Right hindlimb (tissue), 1 donor: ENCODE results near the gene TRDMT1.

ENCODE experiments used
- DNase-seq: peaks from one replicate; pipeline ENCODE4 v3.0.0-alpha.2; 2018

TRDMT1 gene, protein sequence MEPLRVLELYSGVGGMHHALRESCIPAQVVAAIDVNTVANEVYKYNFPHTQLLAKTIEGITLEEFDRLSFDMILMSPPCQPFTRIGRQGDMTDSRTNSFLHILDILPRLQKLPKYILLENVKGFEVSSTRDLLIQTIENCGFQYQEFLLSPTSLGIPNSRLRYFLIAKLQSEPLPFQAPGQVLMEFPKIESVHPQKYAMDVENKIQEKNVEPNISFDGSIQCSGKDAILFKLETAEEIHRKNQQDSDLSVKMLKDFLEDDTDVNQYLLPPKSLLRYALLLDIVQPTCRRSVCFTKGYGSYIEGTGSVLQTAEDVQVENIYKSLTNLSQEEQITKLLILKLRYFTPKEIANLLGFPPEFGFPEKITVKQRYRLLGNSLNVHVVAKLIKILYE

DNA sequence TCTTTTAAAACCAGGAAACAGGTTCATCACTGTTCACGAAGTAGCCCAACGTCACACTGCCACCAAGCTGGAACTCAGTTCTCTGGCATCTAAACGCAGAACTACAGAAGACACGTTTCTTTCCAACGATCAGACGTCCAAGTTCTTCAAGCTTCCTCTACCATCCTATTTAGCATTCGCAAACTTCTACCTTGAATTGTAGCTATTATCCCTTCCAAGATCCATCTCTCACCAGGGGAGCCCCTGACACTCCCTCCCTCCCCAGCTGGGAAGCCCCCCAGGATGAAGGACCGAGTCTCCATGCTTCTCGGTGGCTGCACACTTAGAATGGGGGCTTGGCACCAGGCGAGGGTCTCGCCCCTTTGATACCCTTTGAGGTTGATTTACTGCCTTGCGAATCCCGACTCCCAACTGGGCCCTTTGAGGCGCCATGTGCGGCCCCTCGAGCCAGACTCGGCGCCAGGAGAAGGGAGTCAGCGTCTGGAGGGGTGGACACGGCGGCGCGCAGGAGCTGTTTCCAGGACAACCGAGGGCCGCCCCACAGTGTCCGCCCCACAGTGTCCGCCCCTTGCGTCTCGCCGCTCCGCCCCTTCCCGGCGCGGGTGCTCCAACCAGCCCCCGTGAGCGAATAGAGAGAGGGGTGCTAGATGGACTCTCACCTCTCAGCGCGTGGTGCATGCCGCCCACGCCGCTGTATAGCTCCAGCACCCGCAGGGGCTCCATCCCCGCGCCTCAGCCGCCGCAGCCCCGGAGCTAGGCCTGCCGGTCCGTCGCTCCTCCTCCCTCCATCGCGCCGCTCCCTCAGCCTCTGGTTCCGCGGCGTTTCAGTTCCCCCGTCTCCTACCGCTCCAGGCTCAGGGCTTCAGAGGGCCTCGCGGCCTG is at the start of gene TRDMT1:
Gene TRDMT1 (minus strand): TSS at position 761 of the 882 bp plus-strand sequence. CDS start 38 bp downstream, at position 723.
- peak; percentile 95 for DNase-seq

DNA sequence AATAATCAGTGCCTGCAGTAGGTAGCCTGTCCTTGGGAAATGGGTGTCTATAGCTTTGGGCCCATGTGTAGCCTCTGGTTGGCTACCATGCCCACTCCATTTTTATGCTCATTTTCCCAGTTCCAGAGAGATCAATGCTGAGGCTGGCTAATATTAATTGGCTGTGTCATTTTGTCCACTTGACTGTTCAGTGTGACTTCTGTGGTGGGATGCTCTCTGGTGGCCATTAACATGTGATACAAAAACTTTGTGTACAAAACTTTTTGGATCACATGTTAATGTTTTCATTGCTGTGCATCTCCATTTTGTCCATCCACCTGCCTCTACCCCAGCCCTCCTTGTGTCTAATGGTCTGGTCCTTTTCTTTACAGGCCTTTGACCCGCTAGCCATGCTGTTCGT is 49.3 kb upstream of the TRDMT1 start:
- no peak for DNase-seq

DNA sequence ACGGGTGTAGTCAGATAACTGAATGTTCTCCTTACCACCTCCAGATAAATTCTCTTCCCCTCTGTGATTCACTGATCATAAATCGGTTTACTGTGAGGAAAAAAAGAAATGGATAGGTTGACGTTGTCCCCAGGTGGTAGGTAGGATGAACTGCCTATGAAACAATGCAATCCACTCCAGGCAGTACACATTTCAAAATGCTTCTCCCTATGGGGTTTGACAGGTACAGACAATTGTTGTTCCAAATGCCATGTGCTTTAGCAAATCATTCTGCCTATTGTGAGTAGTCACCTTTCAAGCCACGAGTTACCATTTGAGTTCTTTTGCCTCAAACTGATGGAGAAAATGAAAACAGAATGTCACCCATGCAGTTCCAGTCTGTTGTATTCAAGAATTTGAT is 48.3 kb upstream of the TRDMT1 start:
- no peak for DNase-seq

DNA sequence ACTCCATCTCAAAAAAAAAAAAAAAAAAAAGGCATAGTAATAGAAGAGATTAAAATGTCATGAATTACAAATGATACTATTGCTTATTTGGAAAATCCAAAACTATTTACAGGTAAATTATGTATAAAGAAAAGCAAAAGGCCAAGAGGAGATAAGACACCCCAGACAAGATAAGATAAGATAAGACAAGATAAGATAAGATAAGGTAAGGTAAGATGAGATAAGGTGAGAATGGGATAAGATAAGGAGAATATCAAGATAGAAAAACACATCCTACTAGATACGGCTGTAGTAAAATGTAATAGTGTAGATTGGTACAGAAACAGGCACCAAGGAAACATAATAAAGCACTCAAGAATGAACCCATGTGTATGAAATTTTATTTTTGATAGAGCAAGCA is 47.5 kb upstream of the TRDMT1 start:
- no peak for DNase-seq

DNA sequence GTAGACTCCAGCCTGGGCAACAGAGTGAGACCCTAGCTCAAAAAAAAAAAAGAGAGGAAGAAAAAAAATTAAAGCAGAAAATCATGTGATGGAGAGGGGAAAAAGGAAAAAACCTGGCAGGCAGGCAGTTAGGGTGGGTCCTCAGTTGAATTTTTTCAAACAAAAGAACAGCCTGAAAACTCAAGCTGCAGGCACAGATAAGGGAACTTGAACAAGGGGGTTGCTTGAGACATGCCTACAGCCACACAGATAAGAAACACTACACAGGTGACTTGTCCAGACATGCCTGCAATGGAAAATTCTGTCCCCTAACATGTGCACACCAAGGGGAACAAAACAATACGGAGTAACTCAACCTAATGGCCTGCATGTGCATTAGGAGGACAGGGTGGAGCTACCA is 45.7 kb upstream of the TRDMT1 start:
- no peak for DNase-seq

DNA sequence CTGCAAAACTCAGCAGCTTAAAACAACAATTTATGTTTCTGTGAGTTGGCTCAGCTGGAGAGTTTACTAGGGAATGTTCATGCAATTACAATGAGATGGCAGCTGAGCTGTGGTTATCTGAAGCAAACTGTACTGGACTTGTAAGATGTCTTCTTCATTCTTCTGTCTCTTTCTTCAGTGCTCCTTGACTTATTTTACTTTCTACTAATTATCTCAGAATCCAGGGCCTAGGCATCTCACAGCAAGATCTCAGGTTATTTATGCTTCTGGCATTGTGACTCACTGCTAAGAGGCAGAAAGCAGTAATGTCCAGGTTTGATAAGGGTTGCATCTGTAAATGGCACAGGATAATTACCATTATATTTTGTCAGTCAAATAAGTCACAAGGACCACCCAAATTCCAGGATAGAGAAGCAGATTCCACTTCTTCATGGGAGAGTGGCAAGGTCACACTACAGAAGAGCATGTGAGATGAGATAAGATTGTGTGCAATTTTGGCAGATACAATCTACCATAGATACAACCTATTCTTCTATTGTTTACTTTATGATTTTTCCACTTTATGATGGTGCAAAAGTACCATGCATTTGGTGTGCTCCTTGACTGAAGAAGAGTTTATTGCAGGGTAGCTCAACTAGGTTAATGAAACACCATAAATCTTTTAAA is 43.4 kb upstream of the TRDMT1 start:
- no peak for DNase-seq

DNA sequence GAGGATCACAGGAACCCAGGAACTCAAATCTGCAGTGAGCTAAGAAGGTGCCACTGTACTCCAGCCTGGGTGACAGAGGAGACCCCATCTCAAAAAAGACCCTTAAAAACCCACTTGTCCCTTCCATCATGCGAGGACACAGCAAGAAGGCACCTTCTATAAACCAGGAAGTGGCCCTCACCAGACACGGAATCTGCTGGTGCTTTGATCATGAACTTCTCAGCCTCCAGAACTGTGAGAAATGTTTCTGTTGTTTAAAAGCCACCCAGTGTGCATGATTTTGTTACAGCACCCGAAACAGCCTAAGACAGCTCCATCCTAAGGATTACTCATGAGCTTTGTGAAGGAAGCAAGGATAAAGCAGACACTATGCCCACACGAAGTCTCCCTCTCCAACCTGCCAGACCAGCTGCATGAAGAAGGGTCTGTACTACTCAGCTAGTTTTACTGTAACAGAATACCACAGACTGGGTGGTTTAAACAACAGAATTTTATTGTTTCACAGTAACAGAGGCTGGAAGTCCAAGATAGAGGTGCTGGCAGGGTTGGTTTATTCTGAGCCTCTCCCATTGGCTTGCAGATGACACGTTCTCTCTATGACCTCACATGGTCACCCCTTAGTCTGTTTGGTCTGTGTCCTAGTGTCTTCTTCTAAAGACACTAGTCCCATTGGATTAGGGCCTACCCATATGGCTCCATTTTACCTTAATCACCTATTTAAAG is 40.3 kb upstream of the TRDMT1 start:
- DNase-seq: no peak

DNA sequence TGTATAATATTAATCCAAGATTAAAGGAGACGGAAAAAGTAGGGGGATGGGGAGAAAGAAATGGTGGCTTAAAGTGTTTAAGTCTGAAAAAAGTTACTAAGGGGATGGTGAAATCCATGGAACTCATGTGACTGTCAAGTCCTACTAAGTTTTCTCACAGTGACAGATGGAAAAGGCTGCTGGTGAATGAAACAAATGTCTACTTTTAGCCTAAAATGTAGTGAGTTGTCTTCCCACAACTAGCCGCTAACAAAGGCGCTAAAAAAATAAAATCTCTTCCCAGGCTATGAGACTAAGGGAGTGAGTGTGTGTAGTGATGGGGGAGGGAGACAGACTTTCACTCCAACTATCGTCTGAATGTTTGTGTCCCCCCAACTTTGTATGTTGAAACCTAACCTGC is 39.1 kb upstream of the TRDMT1 start:
- no peak for DNase-seq

DNA sequence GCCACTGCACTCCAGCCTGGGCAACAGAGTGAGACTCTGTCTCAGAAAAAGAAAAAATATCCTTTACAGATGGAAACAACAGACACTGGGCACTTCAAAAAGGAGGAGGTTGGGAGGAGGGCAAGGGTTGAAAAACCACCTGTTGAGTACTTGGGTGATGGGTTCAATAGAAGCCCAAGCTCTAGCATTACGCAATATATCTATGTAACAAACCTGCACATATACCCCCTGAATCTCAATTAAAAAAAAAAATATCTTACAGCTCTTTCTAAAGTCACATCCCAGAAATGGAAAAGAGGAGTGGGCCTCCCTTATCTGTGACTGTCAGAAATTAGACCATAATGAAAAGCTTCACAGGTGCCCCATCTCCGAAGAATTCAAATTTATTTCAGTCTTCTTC is 38.6 kb upstream of the TRDMT1 start:
- no peak for DNase-seq

DNA sequence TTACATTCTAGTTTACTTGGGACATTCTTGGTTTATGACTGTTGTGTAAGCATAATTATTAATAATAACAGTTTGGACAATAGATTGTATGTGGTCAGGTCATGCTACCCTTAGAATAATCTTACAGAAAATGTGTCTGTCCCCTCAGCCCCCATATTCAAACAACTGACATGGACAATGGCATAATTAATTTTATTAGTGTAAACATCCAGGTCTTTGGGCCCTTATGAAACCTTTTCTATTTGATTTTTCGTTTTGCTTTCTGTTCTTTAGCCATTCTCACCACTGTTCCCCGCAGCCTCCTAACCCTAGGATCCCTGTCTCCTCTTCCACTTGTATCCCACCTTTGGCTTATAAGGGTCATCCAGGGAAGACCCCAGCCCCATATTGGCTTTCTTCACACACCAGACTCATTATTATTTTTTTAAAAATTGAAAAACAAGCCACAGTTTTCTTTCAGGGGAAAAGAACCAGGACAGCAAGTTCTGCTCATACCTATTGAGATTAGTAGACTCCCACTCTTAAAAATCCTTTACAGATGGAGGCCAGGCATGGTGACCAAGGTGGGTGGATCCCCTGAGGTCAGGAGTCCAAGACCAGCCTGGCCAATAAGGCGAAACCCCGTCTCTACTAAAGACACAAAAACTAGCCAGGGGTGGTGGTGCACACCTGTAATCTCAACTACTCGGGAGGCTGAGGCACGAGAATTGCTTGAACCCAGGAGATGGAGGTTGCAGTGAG is 38.0 kb upstream of the TRDMT1 start:
- no peak for DNase-seq

DNA sequence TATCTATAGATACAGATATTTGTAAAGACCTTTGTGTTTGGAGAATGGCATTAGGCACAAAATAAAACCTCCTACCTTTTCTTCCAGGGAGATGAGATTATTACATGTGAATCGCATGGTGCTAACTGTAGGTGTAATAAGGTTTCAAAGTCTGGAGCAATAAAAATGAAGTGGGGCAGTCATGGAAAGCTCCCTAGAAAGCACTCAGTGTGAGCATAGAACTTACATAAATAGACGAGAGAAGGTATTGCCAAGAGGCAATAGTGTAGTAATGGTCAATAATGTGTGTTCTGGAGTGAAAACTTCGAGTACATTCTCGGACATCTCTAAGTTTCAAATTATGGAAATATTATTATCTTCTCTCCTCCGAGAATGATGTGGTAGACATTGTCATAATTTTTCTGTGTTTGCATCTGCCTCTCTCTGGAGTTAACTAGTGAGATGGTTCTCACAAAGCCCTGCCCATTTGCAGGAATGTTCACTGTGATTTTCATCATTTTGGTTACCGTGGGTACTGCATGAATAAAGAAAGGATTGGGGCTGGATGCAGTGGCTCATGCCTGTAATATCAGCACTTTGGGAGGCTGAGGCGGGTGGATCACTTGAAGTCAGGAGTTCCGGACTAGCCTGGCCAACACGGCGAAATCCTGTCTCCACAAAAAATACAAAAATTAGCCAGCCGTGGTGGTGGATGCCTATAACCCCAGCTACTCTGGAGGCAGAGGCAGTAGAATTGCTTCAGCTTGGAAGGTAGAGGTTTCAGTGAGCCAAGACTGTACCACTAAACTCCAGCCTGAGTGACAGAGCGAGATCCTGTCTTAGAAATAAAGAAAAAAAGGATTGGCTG is 37.2 kb upstream of the TRDMT1 start:
- peak; percentile 57 for DNase-seq

DNA sequence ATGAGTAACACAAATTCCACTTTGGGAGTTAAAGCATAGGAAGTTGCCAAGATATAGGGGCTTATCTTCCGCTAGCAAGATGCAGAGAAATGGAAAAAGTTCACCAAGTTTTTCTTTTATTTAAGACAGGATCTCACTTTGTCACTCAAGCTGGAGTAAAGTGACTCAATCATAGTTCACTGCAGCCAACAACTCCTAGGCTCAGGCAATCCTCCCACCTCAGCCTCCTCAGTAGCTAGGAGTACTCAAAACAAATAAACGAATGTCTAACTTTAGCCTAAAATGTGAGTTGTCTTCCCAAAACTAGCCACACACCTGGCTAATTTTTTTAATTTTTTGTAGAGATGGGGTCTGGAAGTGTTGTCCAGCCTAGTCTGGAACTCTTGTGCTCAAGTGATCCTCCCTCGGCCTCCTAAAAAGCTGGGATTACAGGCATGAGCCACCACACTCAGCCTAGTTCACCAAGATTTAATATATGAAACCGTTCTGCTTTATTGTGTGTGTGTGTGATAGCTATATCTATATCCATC is 36.5 kb upstream of the TRDMT1 start:
- DNase-seq: no peak

DNA sequence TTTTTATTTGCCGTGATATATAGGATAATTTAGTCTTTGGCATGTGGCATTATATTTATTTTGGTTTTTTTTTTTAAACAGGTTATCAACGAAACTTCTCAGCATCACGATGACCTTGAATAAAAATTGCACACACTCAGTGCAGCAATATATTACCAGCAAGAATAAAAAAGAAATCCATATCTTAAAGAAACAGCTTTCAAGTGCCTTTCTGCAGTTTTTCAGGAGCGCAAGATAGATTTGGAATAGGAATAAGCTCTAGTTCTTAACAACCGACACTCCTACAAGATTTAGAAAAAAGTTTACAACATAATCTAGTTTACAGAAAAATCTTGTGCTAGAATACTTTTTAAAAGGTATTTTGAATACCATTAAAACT is 35.7 kb upstream of the TRDMT1 start:
- DNase-seq: no peak

DNA sequence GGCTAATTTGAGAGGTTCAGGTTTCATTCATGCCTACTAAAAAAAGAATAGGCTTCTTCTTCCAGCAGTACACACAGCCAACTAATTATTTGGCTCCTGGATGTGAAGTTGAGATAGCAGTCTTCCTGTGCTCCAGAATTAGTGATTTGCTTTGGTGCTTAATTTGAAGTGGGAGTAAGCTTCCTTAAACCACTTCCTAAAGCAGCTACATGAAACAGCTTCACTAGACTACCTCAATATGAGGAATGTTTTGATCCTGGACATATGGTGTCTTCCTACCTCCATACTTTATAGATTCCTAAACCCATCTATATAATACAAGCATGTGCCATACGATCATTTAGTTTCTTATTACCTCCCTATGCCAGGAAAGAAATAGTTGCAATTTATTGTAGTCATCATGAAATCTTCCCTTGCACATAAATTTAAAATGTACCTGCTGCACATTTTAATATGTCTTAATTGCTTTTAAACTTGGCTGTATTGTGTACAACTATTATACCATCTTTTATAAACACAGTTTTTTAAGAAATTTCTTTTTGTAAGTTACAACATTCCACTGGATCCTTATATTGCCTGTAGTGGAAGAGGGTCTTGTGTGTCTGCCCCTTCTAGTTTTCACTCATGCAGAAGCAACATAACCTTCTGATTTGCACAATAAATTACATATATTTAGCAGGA is 35.1 kb upstream of the TRDMT1 start:
- no peak for DNase-seq

DNA sequence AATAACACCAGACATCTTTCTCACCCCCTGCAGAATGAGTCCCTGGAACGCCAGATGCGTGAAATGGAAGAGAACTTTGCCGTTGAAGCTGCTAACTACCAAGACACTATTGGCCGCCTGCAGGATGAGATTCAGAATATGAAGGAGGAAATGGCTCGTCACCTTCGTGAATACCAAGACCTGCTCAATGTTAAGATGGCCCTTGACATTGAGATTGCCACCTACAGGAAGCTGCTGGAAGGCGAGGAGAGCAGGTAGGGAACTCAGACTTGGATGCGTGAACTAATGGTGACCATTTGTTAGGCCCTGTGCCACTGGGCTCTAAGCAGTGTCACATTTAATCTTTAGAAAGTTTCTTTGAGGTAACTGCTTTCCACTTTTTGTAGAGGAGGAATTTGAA is 33.7 kb upstream of the TRDMT1 start:
- no peak for DNase-seq

DNA sequence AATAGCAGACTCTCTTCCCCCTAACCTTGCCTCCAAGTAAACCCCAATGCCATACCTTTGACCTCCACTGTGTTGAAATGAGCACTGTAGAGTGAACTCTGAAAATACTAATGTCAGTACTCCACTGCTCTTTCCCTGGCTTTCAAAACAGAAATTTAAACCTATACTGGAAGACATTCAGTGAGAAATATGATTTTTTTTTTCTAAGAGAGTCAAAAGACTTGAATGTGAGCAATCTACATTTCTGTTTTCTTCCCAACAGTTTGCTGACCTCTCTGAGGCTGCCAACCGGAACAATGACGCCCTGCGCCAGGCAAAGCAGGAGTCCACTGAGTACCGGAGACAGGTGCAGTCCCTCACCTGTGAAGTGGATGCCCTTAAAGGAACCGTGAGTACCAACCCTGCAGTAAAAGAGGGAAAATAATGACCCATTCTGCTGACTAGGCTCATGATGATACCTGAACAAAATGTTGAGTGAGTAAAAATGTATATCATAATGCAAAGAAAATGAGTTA is 33.0 kb upstream of the TRDMT1 start:
- DNase-seq: no peak

DNA sequence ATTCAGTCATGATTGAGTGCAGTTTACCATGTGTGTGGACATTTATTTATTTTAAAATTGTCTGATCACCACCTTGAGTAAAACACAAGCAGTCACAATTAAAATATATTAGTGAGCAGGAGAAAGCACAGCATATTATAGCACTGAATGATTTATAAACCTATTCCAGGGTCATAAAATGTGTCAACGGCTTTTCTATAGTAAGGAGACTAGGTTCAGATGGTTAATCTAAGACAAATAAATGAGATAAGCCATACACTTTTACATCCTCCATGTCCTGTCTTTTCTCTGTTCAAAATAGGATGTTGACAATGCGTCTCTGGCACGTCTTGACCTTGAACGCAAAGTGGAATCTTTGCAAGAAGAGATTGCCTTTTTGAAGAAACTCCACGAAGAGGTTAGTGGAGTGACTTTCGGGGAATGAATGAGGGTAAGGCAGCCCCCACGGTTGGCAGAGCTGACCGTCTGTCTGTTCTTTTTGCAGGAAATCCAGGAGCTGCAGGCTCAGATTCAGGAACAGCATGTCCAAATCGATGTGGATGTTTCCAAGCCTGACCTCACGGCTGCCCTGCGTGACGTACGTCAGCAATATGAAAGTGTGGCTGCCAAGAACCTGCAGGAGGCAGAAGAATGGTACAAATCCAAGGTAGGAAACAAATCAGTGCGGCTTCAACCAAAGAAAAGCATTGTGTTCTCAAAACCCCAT is 32.0 kb upstream of the TRDMT1 start:
- DNase-seq: peak; percentile 28

DNA sequence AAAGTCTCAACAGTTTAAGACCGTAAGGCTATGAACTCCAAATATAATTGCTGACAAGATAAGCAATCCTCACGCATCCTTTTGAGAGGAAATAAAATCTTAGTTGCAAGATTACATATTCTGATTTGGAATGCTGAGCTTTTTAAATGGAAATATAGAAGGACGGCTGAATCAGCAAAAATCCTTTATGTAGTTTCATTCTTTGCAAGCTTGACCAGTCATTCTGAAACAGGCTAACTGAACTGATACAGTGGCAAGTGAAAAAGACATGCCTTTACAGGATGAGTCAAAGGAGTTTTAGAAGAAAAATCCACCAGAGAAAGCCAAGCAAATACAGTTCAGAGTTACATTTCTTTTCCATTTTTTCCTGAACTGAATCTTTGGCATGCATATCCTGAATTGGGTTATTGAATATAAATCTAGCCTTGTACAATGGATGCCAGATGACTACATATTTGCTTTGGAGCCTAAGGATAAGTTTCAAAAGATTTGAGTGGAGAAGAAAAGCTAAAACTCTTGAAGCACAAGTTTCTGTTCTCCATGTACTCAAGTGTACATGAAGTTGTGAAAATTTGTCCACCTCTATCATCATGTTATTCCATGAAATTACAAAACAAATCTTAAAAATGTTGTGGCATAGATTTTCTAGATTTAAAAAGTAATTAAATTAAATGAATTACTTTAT is 30.9 kb upstream of the TRDMT1 start:
- no peak for DNase-seq

DNA sequence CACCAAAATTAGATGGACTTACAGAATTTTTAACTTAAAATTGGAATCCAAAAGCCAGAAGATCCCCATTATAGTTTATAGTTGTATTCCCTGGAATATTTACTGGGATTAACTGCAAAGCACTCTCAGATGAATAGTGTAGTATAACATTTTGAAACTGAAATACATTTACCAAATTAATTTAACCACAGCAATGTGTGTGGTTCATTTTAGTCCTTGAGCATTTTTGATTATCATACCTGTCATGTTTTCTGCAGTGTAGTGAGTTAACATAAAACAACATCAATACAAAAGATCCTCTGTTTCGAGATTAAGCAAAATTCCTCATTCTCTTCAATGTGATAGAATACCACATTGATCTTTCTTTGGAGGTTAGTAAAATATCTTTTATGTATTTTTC is 30.3 kb upstream of the TRDMT1 start:
- DNase-seq: no peak
